Measurements from ENCODE around the gene SHQ1.

SHQ1 gene

GRCh38 chr3:72855001-72855400 lies 6.8 kb upstream of the SHQ1 start:
- in situ Hi-C loops (cut with MboI; ENCODE audit: low sequenced_read_pairs), result no loop called here

GRCh38 chr3:72848703-72849081 lies 447 bp upstream of the SHQ1 start:
- in situ Hi-C loops (cut with MboI; ENCODE audit: low sequenced_read_pairs), result no loop called here

- in situ Hi-C loops (cut with MboI; ENCODE audit: low sequenced_read_pairs), result no loop called here
Measured at GRCh38 chr3:72847282-72847681, 963 bp downstream of the SHQ1 start.

GRCh38 chr3:72846166-72846565 lies 2.1 kb downstream of the SHQ1 start:
- in situ Hi-C loops (cut with MboI; ENCODE audit: low sequenced_read_pairs), result no loop called here

- in situ Hi-C loops (cut with MboI; ENCODE audit: low sequenced_read_pairs), result no loop called here
Measured at GRCh38 chr3:72844436-72844993, 3.7 kb downstream of the SHQ1 start.

GRCh38 chr3:72839057-72839456 lies 9.2 kb downstream of the SHQ1 start:
- in situ Hi-C loops (cut with MboI; ENCODE audit: low sequenced_read_pairs), result no loop called here

GRCh38 chr3:72836923-72837322 lies 11.3 kb downstream of the SHQ1 start:
- in situ Hi-C loops (cut with MboI; ENCODE audit: low sequenced_read_pairs), result no loop called here

GRCh38 chr3:72836416-72836815 lies 11.8 kb downstream of the SHQ1 start:
- in situ Hi-C loops (cut with MboI; ENCODE audit: low sequenced_read_pairs), result no loop called here

- in situ Hi-C loops (cut with MboI; ENCODE audit: low sequenced_read_pairs), result no loop called here
Measured at GRCh38 chr3:72830452-72831223, 17.6 kb downstream of the SHQ1 start.

- in situ Hi-C loops (cut with MboI; ENCODE audit: low sequenced_read_pairs), result no loop called here
Measured at GRCh38 chr3:72829701-72830100, 18.5 kb downstream of the SHQ1 start.

- in situ Hi-C loops (cut with MboI; ENCODE audit: low sequenced_read_pairs), result no loop called here
Measured at GRCh38 chr3:72821161-72821781, 27.0 kb downstream of the SHQ1 start.

- in situ Hi-C loops (cut with MboI; ENCODE audit: low sequenced_read_pairs), result no loop called here
Measured at GRCh38 chr3:72820415-72820814, 27.8 kb downstream of the SHQ1 start.

- in situ Hi-C loops (cut with MboI; ENCODE audit: low sequenced_read_pairs), result no loop called here
Measured at GRCh38 chr3:72818905-72819304, 29.3 kb downstream of the SHQ1 start.

- in situ Hi-C loops (cut with MboI; ENCODE audit: low sequenced_read_pairs), result no loop called here
Measured at GRCh38 chr3:72818092-72818773, 30.0 kb downstream of the SHQ1 start.

- in situ Hi-C loops (cut with MboI; ENCODE audit: low sequenced_read_pairs), result no loop called here
Measured at GRCh38 chr3:72816862-72817355, 31.3 kb downstream of the SHQ1 start.

- in situ Hi-C loops (cut with MboI; ENCODE audit: low sequenced_read_pairs), result no loop called here
Measured at GRCh38 chr3:72814308-72814707, 33.9 kb downstream of the SHQ1 start.

GRCh38 chr3:72812201-72812600 lies 36.0 kb downstream of the SHQ1 start:
- in situ Hi-C loops (cut with MboI; ENCODE audit: low sequenced_read_pairs), result no loop called here

- in situ Hi-C loops (cut with MboI; ENCODE audit: low sequenced_read_pairs), result no loop called here
Measured at GRCh38 chr3:72811571-72811970, 36.7 kb downstream of the SHQ1 start.

- in situ Hi-C loops (cut with MboI; ENCODE audit: low sequenced_read_pairs), result no loop called here
Measured at GRCh38 chr3:72810659-72811434, 37.4 kb downstream of the SHQ1 start.

- in situ Hi-C loops (cut with MboI; ENCODE audit: low sequenced_read_pairs), result no loop called here
Measured at GRCh38 chr3:72810063-72810462, 38.2 kb downstream of the SHQ1 start.

- in situ Hi-C loops (cut with MboI; ENCODE audit: low sequenced_read_pairs), result no loop called here
Measured at GRCh38 chr3:72804361-72804760, 43.9 kb downstream of the SHQ1 start.

Measured in HL-60/S4 treated with phorbol 12-myristate 13-acetate at 8.2 ng/mL for 4 days and 3 days (cell line).